ENCODE data around the gene ACP3. TPM values are rescaled to one million over a fixed set of nuclear protein-coding genes. Genes with fewer than 3 reads are reported as not detected.

Gene ACP3
- total RNA-seq, 3 donors from 2014 or later (not counting 1 experiment from before 2014, with no cell fraction given): 0.75 to 2.1 (median 1.7) TPM

DNA sequence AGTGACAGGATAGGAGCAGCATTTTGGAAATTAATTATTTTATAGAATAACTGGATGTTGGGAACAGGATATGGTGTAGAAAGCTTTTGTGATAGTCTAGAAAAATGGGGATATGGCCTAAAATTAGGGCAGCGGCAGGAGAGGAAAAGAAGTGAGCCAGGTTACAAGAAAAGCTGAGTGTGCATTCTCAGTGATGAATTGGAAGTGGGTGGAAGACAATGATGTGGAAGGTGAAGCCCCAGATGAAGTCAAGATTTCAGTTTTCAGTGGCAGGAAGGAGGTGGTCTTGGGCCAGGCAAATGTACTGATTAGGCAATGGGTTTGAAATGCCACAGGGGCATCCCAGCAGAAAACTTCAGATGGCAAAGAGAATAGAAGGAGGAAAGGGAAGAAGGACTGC is 33.6 kb downstream of the ACP3 start:
- no peak overlapping the region for H3K27ac Mint-ChIP-seq
- no peak overlapping the region for H3K4me3 Mint-ChIP-seq
- no peaks in the 10 kb centered on the region for H3K27me3 Mint-ChIP-seq (ENCODE audit: low read depth in 2 of 2)
- intact Hi-C loops (cut with micrococcal nuclease): no loop called here
- Histone ChIP-seq H3K27me3 (ENCODE audit: control insufficient read depth, insufficient read depth, low read length) (no peaks in the 10 kb centered on the region), H3K4me1 (ENCODE audit: control insufficient read depth, insufficient read depth, low read length) (no peaks in the 10 kb centered on the region), H3K4me3 (ENCODE audit: low read length) (no peak overlapping the region), H3K9me3 (ENCODE audit: control insufficient read depth, insufficient read depth, low read length) (no peaks in the 10 kb centered on the region), H3K27ac (ENCODE audit: low read length) (no peak overlapping the region), H3K36me3 (ENCODE audit: control insufficient read depth, insufficient read depth, low read length) (no peaks in the 10 kb centered on the region)
- WGBS (ENCODE audit: insufficient coverage): 45% methylated on average over 1 of the region's 1 CpG
- TF ChIP-seq, protein P1, sequence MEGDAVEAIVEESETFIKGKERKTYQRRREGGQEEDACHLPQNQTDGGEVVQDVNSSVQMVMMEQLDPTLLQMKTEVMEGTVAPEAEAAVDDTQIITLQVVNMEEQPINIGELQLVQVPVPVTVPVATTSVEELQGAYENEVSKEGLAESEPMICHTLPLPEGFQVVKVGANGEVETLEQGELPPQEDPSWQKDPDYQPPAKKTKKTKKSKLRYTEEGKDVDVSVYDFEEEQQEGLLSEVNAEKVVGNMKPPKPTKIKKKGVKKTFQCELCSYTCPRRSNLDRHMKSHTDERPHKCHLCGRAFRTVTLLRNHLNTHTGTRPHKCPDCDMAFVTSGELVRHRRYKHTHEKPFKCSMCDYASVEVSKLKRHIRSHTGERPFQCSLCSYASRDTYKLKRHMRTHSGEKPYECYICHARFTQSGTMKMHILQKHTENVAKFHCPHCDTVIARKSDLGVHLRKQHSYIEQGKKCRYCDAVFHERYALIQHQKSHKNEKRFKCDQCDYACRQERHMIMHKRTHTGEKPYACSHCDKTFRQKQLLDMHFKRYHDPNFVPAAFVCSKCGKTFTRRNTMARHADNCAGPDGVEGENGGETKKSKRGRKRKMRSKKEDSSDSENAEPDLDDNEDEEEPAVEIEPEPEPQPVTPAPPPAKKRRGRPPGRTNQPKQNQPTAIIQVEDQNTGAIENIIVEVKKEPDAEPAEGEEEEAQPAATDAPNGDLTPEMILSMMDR (IDR thresholded peaks at IDR 0.05): no peak
- no peak for DNase-seq
- ATAC-seq: no peak
- H3K36me3 Mint-ChIP-seq: no peaks in the 10 kb centered on the region
- peaks cover 4% of the 10 kb centered on the region in 2 donors for H3K4me1 Mint-ChIP-seq
- no peaks in the 10 kb centered on the region for H3K9me3 Mint-ChIP-seq

DNA sequence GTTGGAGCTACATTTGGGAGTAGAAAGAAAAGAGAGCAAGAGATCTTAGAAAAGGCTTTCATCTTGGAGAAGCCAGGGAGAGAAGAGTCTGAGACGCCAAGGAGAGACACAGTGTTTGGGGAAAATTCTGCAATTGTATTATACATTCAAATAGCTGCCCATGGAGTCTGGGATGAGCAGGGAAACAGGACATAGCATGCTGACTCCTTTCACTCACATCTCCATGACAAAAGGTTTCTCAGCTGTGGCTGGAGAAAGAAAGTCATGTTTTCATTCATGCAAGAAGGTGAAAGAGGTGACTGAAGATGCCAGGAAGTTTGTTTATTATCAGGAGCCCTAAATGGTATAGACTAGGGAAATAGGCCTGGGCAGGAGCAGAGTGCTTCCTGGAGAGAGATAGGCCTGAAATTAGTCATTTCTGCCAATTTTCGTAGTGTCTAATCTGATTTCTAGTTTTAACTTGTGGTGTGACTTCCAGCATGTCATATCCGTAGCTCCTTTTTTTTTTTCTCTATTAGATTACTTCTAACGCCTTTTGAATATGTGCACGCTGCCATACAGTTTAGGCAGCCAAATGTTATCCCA is 34.1 kb downstream of the ACP3 start:
- Mint-ChIP-seq H3K4me3 (no peak overlapping the region), H3K27me3 (ENCODE audit: low read depth in 2 of 2) (peaks cover 0 to 2% of the 10 kb centered on the region in 2 donors), H3K27ac (no peak overlapping the region), H3K9me3 (no peaks in the 10 kb centered on the region), H3K4me1 (peaks cover 4% of the 10 kb centered on the region in 2 donors), H3K36me3 (no peaks in the 10 kb centered on the region)
- DNase-seq (no peak), ATAC-seq (no peak)
- H3K27me3 ChIP-seq (ENCODE audit: control insufficient read depth, insufficient read depth, low read length): no peaks in the 10 kb centered on the region
- intact Hi-C loops (cut with micrococcal nuclease): no loop called here
- no peak overlapping the region for H3K27ac ChIP-seq (ENCODE audit: low read length)
- H3K36me3 ChIP-seq (ENCODE audit: control insufficient read depth, insufficient read depth, low read length): no peaks in the 10 kb centered on the region
- WGBS (ENCODE audit: insufficient coverage): 67% methylated on average over 4 of the region's 5 CpGs
- H3K9me3 ChIP-seq (ENCODE audit: control insufficient read depth, insufficient read depth, low read length): no peaks in the 10 kb centered on the region
- H3K4me1 ChIP-seq (ENCODE audit: control insufficient read depth, insufficient read depth, low read length): no peaks in the 10 kb centered on the region
- H3K4me3 ChIP-seq (ENCODE audit: low read length): no peak overlapping the region
- TF ChIP-seq, protein P1 (IDR thresholded peaks at IDR 0.05): no peak

- no peak overlapping the region for H3K4me3 ChIP-seq (ENCODE audit: low read length)
- no peak overlapping the region for H3K27ac ChIP-seq (ENCODE audit: low read length)
- H3K27me3 ChIP-seq (ENCODE audit: control insufficient read depth, insufficient read depth, low read length): no peaks in the 10 kb centered on the region
- peak; percentile 29 to 80 for DNase-seq
- peaks cover 4% of the 10 kb centered on the region in 2 donors for H3K4me1 Mint-ChIP-seq
- H3K27ac Mint-ChIP-seq: no peak overlapping the region
- no peaks in the 10 kb centered on the region for H3K9me3 Mint-ChIP-seq
- H3K4me3 Mint-ChIP-seq: no peak overlapping the region
- TF ChIP-seq, protein P1 (IDR thresholded peaks at IDR 0.05): peak; percentile 82
- H3K9me3 ChIP-seq (ENCODE audit: control insufficient read depth, insufficient read depth, low read length): no peaks in the 10 kb centered on the region
- H3K36me3 Mint-ChIP-seq: no peaks in the 10 kb centered on the region
- no peaks in the 10 kb centered on the region for H3K36me3 ChIP-seq (ENCODE audit: control insufficient read depth, insufficient read depth, low read length)
- no peaks in the 10 kb centered on the region for H3K4me1 ChIP-seq (ENCODE audit: control insufficient read depth, insufficient read depth, low read length)
- 29% methylated on average over 6 of the region's 6 CpGs for WGBS (ENCODE audit: insufficient coverage)
- peaks cover 0 to 5% of the 10 kb centered on the region in 2 donors for H3K27me3 Mint-ChIP-seq (ENCODE audit: low read depth in 2 of 2)
- intact Hi-C loops (cut with micrococcal nuclease): no loop called here
- ATAC-seq: peak; percentile 90 to 94 (median 90)
These were observed 35.4 kb downstream of the ACP3 start for GRCh38 chr3:132352556-132353143.
